Trophoblast cell (in vitro differentiated cells and primary cell): ENCODE data around the gene ADAMTS18. TPM values are rescaled to one million over a fixed set of nuclear protein-coding genes. Genes with fewer than 3 reads are reported as not detected.

Experiments
- DNase-seq, 2 donors: peaks; one replicate each; pipeline ENCODE4 v3.0.0-alpha.2; 2016
- H2AFZ ChIP-seq: 2 replicates; pipeline ENCODE4 v1.6.1; 2013; ENCODE audit warnings: low read length, moderate library complexity, mild to moderate bottlenecking; ENCODE audit not compliant: insufficient read depth, poor library complexity
- H2AK5ac ChIP-seq: 2 replicates; pipeline ENCODE4 v1.6.1; 2013; ENCODE audit warnings: mild to moderate bottlenecking, low read length
- H2BK120ac ChIP-seq: 2 replicates; pipeline ENCODE4 v1.6.1; 2013; ENCODE audit warnings: low read length, mild to moderate bottlenecking, moderate library complexity; ENCODE audit not compliant: insufficient read depth, poor library complexity
- H2BK12ac ChIP-seq: 2 replicates; pipeline ENCODE4 v1.6.1; 2013; ENCODE audit warnings: mild to moderate bottlenecking, low read length, moderate library complexity
- H2BK5ac ChIP-seq: 2 replicates; pipeline ENCODE4 v1.6.1; 2013; ENCODE audit warnings: low read length, low read depth, moderate library complexity, mild to moderate bottlenecking; ENCODE audit not compliant: poor library complexity
- H3K14ac ChIP-seq: 2 replicates; pipeline ENCODE4 v1.6.1; 2013; ENCODE audit warnings: mild to moderate bottlenecking, low read length
- H3K18ac ChIP-seq: 2 replicates; pipeline ENCODE4 v1.6.1; 2013; ENCODE audit warnings: mild to moderate bottlenecking, low read length
- H3K23ac ChIP-seq: 2 replicates; pipeline ENCODE4 v1.6.1; 2013; ENCODE audit warnings: low read length
- H3K27ac ChIP-seq: 2 replicates; pipeline ENCODE4 v1.5.1; 2013; ENCODE audit warnings: low read depth, mild to moderate bottlenecking, inconsistent platforms, low read length, moderate library complexity
- H3K27me3 ChIP-seq: 2 replicates; pipeline ENCODE4 v1.6.1; 2013; ENCODE audit warnings: inconsistent platforms, mild to moderate bottlenecking, low read length, moderate library complexity; ENCODE audit not compliant: insufficient read depth
- H3K36me3 ChIP-seq, 2 experiments: 1 replicate in 1 of 2; 2 replicates in 1 of 2; pipeline ENCODE4 v1.6.1; 2013; ENCODE audit warnings: low read length in 2 of 2, mild to moderate bottlenecking in 2 of 2, moderate library complexity in 1 of 2; ENCODE audit not compliant: insufficient read depth in 2 of 2, control insufficient read depth in 1 of 2
- H3K4ac ChIP-seq: 2 replicates; pipeline ENCODE4 v1.6.1; 2013; ENCODE audit warnings: low read depth, mild to moderate bottlenecking, low read length, moderate library complexity
- H3K4me1 ChIP-seq, 2 experiments: 1 replicate in 1 of 2; 2 replicates in 1 of 2; pipeline ENCODE4 v1.6.1; 2013; ENCODE audit warnings: low read length in 2 of 2, mild to moderate bottlenecking in 2 of 2, moderate library complexity in 1 of 2; ENCODE audit not compliant: insufficient read depth in 2 of 2, control insufficient read depth in 1 of 2
- H3K4me2 ChIP-seq: 2 replicates; pipeline ENCODE4 v1.6.1; 2013; ENCODE audit warnings: inconsistent platforms, mild to moderate bottlenecking, low read length, moderate library complexity
- H3K4me3 ChIP-seq: 2 replicates; pipeline ENCODE4 v1.5.1; 2013; ENCODE audit warnings: mild to moderate bottlenecking, low read depth, low read length, inconsistent platforms
- H3K79me1 ChIP-seq: one replicate; pipeline ENCODE4 v1.6.1; 2013; ENCODE audit warnings: low read length
- H3K79me2 ChIP-seq: 2 replicates; pipeline ENCODE4 v1.6.1; 2013; ENCODE audit warnings: low read length, mild to moderate bottlenecking; ENCODE audit not compliant: control insufficient read depth, insufficient read depth, poor library complexity
- H3K9ac ChIP-seq: 2 replicates; pipeline ENCODE4 v1.6.1; 2013; ENCODE audit warnings: mild to moderate bottlenecking, low read length
- H3K9me3 ChIP-seq: 2 replicates; pipeline ENCODE4 v1.6.1; 2013; ENCODE audit warnings: low read depth, mild to moderate bottlenecking, control low read depth, inconsistent platforms, low read length; ENCODE audit not compliant: insufficient read depth
- H4K12ac ChIP-seq: 2 replicates; pipeline ENCODE4 v1.6.1; 2013; ENCODE audit warnings: low read depth, mild to moderate bottlenecking, low read length, moderate library complexity
- H4K8ac ChIP-seq: 2 replicates; pipeline ENCODE4 v1.6.1; 2013; ENCODE audit warnings: low read depth, mild to moderate bottlenecking, low read length, moderate library complexity
- H4K91ac ChIP-seq: one replicate; pipeline ENCODE4 v1.6.1; 2013; ENCODE audit warnings: low read depth, mild to moderate bottlenecking, low read length, moderate library complexity
- WGBS: extraction: QIAGEN DNeasy Blood & Tissue Kit; methylation state at CpG from one replicate; pipeline ENCODE4 v1.1.7; 2013; ENCODE audit warnings: missing lambda C conversion rate; ENCODE audit not compliant: insufficient read length, insufficient coverage; ENCODE audit errors: extremely low coverage; 5-methylcytosine and 5-hydroxymethylcytosine counted together
- polyA plus RNA-seq: library from polyadenylated mRNA; stranded (reverse); fragments of 200-250 nt; gene quantifications from 2 replicates; pipeline ENCODE4 v1.2.3, GENCODE V29; 2013

The ADAMTS18 gene
- 54.3 and 56.8 TPM in 2 replicates for polyA plus RNA-seq

DNA sequence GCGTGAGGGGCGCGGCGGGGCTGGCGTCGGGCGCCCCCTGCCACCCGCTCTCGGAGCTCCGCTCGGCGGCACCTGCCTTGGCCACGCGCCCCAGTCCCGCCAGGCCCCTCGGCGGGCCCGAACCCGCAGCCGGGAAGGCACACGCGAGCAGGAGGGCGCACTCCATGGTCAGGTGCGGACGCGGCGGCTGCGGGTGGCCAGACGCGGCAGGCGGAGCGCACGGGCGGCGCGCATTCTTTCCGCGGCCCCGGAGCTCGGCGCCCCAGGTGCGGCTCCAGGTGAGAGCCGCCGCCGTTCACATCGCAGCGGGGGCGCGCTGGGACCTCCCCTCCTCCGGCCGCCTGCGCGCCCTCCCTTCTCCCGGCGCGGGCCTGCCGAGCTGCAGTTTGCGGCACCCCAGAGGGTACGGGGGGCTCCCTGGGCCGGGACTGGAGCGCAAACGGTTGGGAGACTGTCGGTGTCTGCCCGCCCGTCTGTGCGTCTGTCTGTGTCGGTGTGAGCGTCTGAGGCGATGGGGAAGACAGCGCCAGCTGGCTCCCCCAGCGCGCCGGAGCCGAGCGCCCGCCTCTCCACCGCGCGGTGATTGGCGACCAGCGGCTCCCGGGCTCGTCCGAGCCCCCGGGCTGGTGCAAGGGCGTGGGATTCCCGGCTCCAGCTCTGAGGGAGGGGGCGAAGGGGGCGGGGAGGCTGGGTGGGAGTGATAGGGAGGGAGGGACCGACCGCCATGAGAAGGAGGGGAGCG lies at the start of gene ADAMTS18:
TSS of gene ADAMTS18 (minus strand) at position 505 of the 742 bp plus-strand sequence. CDS start at position 166, 339 bp downstream.
- Histone ChIP-seq H3K9ac (peak within 1 kb of the TSS; percentile 89), H3K79me2 (peaks cover 14% of the 10 kb centered on the region), H3K23ac (no peak within 1 kb of the TSS), H3K4ac (peak within 1 kb of the TSS; percentile 74), H2AK5ac (peak within 1 kb of the TSS; percentile 49), H2BK120ac (peak within 1 kb of the TSS; percentile 82), H2BK12ac (peak within 1 kb of the TSS; percentile 67), H4K91ac (peak within 1 kb of the TSS; percentile 92), H3K27ac (peak within 1 kb of the TSS; percentile 91), H3K14ac (peak within 1 kb of the TSS; percentile 88), H4K12ac (peak within 1 kb of the TSS; percentile 48), H2BK5ac (peak within 1 kb of the TSS; percentile 87), H3K18ac (peak within 1 kb of the TSS; percentile 92), H4K8ac (peak within 1 kb of the TSS; percentile 62), H3K36me3 (peaks cover 6 to 9% of the 10 kb centered on the region in 2 experiments), H3K4me2 (peak within 1 kb of the TSS; percentile 89), H3K4me3 (peak within 1 kb of the TSS; percentile 96), H3K4me1 (peaks cover 13 to 21% of the 10 kb centered on the region in 2 experiments), H2AFZ (peak within 1 kb of the TSS; percentile 77), H3K9me3 (no peaks in the 10 kb centered on the region), H3K27me3 (no peaks in the 10 kb centered on the region), H3K79me1 (peaks cover 26% of the 10 kb centered on the region)
- WGBS = no CpG with 5 or more reads among the region's 92 CpGs
- DNase-seq = no peak

GRCh38 chr16:77480681-77481315 lies 46.0 kb upstream of the ADAMTS18 start:
- Histone ChIP-seq H4K8ac (no peak overlapping the region), H3K4me3 (no peak overlapping the region), H3K9me3 (no peaks in the 10 kb centered on the region), H2AFZ (no peak overlapping the region), H3K79me2 (no peaks in the 10 kb centered on the region), H2BK5ac (no peak overlapping the region), H2BK12ac (no peak overlapping the region), H3K27ac (no peak overlapping the region), H3K4me1 (no peaks in the 10 kb centered on the region), H4K12ac (no peak overlapping the region), H3K4me2 (no peak overlapping the region), H3K23ac (no peak overlapping the region), H2AK5ac (no peak overlapping the region), H3K27me3 (no peaks in the 10 kb centered on the region), H3K36me3 (no peaks in the 10 kb centered on the region), H3K4ac (no peak overlapping the region), H3K18ac (no peak overlapping the region), H4K91ac (no peak overlapping the region), H3K14ac (no peak overlapping the region), H3K79me1 (no peaks in the 10 kb centered on the region), H2BK120ac (no peak overlapping the region), H3K9ac (no peak overlapping the region)
- no CpG with 5 or more reads among the region's 3 CpGs for WGBS
- no peak for DNase-seq

DNA sequence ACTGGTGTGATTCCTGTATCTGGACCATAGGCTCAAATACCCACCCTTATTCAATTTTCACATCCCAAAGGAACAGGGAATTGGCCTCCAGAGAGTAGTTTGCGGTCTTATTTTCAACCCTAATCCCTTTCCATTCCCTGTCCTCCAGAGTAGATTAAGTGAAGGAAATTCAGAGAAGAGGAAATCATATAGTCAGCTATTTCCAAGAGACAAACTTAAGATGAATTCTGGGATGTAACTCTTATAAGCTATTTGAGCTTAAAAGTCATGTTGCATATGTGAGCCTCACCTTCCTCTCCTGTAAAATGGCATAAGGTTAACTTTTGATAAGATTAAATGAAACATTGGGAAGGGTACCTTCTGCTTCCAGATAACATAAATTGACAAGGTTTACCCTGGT lies 37.4 kb upstream of the ADAMTS18 start:
- Histone ChIP-seq H2AFZ (no peak overlapping the region), H3K9ac (no peak overlapping the region)
- no peak for DNase-seq

GRCh38 chr16:77470851-77471250 lies 36.0 kb upstream of the ADAMTS18 start:
- Histone ChIP-seq H2AFZ (no peak overlapping the region), H3K18ac (no peak overlapping the region), H3K14ac (no peak overlapping the region), H3K27me3 (no peaks in the 10 kb centered on the region), H3K27ac (no peak overlapping the region), H4K91ac (no peak overlapping the region), H3K79me2 (no peaks in the 10 kb centered on the region), H3K4me2 (no peak overlapping the region), H2BK12ac (no peak overlapping the region), H3K79me1 (no peaks in the 10 kb centered on the region), H3K4me3 (no peak overlapping the region), H2AK5ac (no peak overlapping the region), H4K8ac (no peak overlapping the region), H3K4ac (no peak overlapping the region), H3K36me3 (no peaks in the 10 kb centered on the region), H3K4me1 (no peaks in the 10 kb centered on the region), H4K12ac (no peak overlapping the region), H2BK120ac (no peak overlapping the region), H3K9ac (no peak overlapping the region), H3K23ac (no peak overlapping the region), H3K9me3 (no peaks in the 10 kb centered on the region), H2BK5ac (no peak overlapping the region)
- no peak for DNase-seq

More for the DNA sequence above, 37.4 kb upstream of the ADAMTS18 start:
- Histone ChIP-seq H4K8ac (no peak overlapping the region), H2BK120ac (no peak overlapping the region), H4K12ac (no peak overlapping the region), H3K36me3 (no peaks in the 10 kb centered on the region), H3K4me2 (no peak overlapping the region), H3K79me1 (no peaks in the 10 kb centered on the region), H3K23ac (no peak overlapping the region), H3K4me1 (no peaks in the 10 kb centered on the region), H3K27ac (no peak overlapping the region), H2BK12ac (no peak overlapping the region), H3K79me2 (no peaks in the 10 kb centered on the region), H3K4ac (no peak overlapping the region), H2AK5ac (no peak overlapping the region), H3K9me3 (no peaks in the 10 kb centered on the region), H4K91ac (no peak overlapping the region), H3K18ac (no peak overlapping the region), H3K14ac (no peak overlapping the region), H2BK5ac (no peak overlapping the region), H3K27me3 (no peaks in the 10 kb centered on the region), H3K4me3 (no peak overlapping the region)
- no CpG with 5 or more reads among the region's 1 CpG for WGBS
